Vagina (tissue), 2 donors: ENCODE measurements around the gene UCN. TPM values are rescaled to one million over a fixed set of nuclear protein-coding genes. Genes with fewer than 3 reads are reported as not detected.
"Not testable (repeated sequence)": the region's sequence is repeated elsewhere in the genome, so short reads cannot be mapped to it uniquely, and the experiment has no call there.

Source experiments
- DNase-seq, 2 donors: peaks; one replicate each; pipeline ENCODE4 v3.0.0-alpha.2; 2017; ENCODE audit errors: extremely low spot score in 2 of 2
- H3K27ac ChIP-seq: fragments of 200-600 bp; sonication (generic); one replicate; pipeline ENCODE4 v1.5.1; 2019
- H3K27me3 ChIP-seq: fragments of 200-600 bp; sonication (generic); one replicate; pipeline ENCODE4 v1.5.1; 2019
- H3K36me3 ChIP-seq, 2 donors: fragments of 200-600 bp; sonication (generic); one replicate each; pipeline ENCODE4 v1.5.1; 2017 to 2019
- H3K4me1 ChIP-seq: fragments of 200-600 bp; sonication (generic); one replicate; pipeline ENCODE4 v1.5.1; 2019
- H3K4me3 ChIP-seq, 2 donors: fragments of 200-600 bp; sonication (generic); 1 replicate in 1 of 2; 2 replicates in 1 of 2; pipeline ENCODE4 v1.5.1; 2016 to 2019
- H3K9me3 ChIP-seq: fragments of 200-600 bp; sonication (generic); one replicate; pipeline ENCODE4 v1.5.1; 2019
- POLR2A ChIP-seq, 2 donors: fragments of 450-650 bp; IDR thresholded peaks; one replicate each; pipeline ENCODE4 v1.6.1; 2017; ENCODE audit warnings: antibody characterized with exemption in 2 of 2, mild to moderate bottlenecking in 2 of 2, moderate library complexity in 2 of 2
- POLR2AphosphoS5 ChIP-seq, 2 donors: sonication (generic); formaldehyde crosslinking; IDR thresholded peaks; one replicate each; pipeline ENCODE4 v1.9.0; 2017; ENCODE audit warnings: antibody characterized with exemption in 2 of 2, mild to moderate bottlenecking in 2 of 2, low read depth in 1 of 2; ENCODE audit not compliant: insufficient read depth in 1 of 2
- intact Hi-C: fragments of 100-400 bp; cut with DNase I; formaldehyde crosslinking; loops from one replicate; pipeline ENCODE4 v1.15.1; 2023
- total RNA-seq: library from RNA; depleted of rRNA; stranded (reverse); fragments of >200 nt; gene quantifications from one replicate; pipeline ENCODE4 v1.2.3, GENCODE V29; 2016
- TF ChIP-seq, protein P1 (sequence below), 3 experiments: fragments of 450-650 bp in 2 of 3; fragments of 200-600 bp in 1 of 3; sonication (generic) in 1 of 3; IDR thresholded peaks; one replicate each; pipeline ENCODE4 v1.5.1; 2017 to 2019; ENCODE audit warnings: antibody characterized with exemption in 3 of 3, mild to moderate bottlenecking in 2 of 3, moderate library complexity in 2 of 3

Gene UCN
- total RNA-seq, 1 donor from 2014 or later = 3.2 TPM

GRCh38 chr2:27278010-27278409 lies 30.2 kb downstream of the UCN start:
- Histone ChIP-seq H3K27ac (no peak overlapping the region), H3K4me1 (no peaks in the 10 kb centered on the region), H3K4me3 (no peak overlapping the region), H3K9me3 (no peaks in the 10 kb centered on the region), H3K36me3 (no peaks in the 10 kb centered on the region), H3K27me3 (no peaks in the 10 kb centered on the region)
- no peak for DNase-seq
- intact Hi-C loops = no loop called here
- TF ChIP-seq, protein P1, sequence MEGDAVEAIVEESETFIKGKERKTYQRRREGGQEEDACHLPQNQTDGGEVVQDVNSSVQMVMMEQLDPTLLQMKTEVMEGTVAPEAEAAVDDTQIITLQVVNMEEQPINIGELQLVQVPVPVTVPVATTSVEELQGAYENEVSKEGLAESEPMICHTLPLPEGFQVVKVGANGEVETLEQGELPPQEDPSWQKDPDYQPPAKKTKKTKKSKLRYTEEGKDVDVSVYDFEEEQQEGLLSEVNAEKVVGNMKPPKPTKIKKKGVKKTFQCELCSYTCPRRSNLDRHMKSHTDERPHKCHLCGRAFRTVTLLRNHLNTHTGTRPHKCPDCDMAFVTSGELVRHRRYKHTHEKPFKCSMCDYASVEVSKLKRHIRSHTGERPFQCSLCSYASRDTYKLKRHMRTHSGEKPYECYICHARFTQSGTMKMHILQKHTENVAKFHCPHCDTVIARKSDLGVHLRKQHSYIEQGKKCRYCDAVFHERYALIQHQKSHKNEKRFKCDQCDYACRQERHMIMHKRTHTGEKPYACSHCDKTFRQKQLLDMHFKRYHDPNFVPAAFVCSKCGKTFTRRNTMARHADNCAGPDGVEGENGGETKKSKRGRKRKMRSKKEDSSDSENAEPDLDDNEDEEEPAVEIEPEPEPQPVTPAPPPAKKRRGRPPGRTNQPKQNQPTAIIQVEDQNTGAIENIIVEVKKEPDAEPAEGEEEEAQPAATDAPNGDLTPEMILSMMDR (IDR thresholded peaks at IDR 0.05) = no peak
- no peak for TF ChIP-seq POLR2A (IDR thresholded peaks at IDR 0.05)
- no peak for TF ChIP-seq POLR2AphosphoS5 (IDR thresholded peaks at IDR 0.05; ENCODE audit: insufficient read depth in 1 of 2, low read depth in 1 of 2)

DNA sequence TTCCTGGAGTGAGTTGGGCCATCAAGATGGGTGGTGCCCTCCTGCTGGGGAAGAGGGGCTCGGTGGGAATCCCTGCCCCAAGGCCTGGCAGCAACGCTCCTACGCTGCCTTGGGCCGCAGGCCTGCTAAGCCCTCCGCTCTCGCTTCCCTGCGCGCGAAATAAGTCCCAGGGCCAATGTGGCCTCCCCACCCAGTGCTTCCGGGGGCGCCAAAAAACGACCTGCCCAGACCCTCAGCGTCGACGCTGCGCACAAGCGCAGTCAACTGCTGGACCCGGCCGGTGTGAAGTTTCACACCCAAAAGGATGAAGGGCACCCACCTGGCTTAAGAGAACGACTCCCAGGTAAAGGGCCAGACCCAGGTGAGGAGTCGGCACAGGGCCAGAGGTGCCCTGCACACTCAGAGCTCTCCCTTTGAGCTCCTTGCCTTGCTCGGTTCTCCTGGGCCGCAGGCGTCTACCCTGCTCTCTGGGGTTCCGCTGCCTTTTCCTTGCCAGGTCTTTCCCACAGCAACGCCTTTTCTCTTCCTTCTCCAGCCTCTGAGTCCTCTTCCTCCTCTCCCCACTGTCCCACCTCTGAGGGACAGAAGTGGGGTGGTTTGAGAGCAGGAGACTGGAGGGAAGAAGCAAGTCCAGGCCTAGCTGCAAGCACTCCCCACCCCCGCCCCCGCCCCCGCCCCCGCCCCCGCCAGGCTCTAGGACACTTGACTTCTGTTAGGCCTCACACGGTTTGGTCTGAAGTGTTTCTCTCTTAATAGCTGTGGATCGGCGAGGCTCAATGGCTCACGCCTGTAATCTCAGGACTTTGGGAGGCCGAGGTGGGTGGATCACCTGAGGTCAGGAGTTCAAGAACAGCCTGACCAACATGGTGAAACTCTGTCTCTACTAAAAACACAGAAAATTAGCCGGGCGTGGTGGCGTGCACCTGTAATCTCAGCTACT lies 32.8 kb downstream of the UCN start, which contains the start of gene DNAJC5G:
TSS of gene DNAJC5G (plus strand) at position 223 of the 940 bp plus-strand sequence. CDS start 1,296 bp downstream, outside the sequence.
- intact Hi-C loops = loop anchor here (2.0 kb wide), 1 partner anchor 25 kb away; no protein-coding TSS in a partner anchor
- Histone ChIP-seq H3K4me1 (no peaks in the 10 kb centered on the region), H3K27ac (no peak within 1 kb of the TSS), H3K4me3 (no peak within 1 kb of the TSS), H3K9me3 (no peaks in the 10 kb centered on the region), H3K36me3 (no peaks in the 10 kb centered on the region), H3K27me3 (no peaks in the 10 kb centered on the region)
- no peak for DNase-seq
- TF ChIP-seq POLR2A (IDR thresholded peaks at IDR 0.05) (no peak), POLR2AphosphoS5 (IDR thresholded peaks at IDR 0.05; ENCODE audit: insufficient read depth in 1 of 2, low read depth in 1 of 2) (no peak)
- TF ChIP-seq, protein P1 (IDR thresholded peaks at IDR 0.05) = no peak

DNA sequence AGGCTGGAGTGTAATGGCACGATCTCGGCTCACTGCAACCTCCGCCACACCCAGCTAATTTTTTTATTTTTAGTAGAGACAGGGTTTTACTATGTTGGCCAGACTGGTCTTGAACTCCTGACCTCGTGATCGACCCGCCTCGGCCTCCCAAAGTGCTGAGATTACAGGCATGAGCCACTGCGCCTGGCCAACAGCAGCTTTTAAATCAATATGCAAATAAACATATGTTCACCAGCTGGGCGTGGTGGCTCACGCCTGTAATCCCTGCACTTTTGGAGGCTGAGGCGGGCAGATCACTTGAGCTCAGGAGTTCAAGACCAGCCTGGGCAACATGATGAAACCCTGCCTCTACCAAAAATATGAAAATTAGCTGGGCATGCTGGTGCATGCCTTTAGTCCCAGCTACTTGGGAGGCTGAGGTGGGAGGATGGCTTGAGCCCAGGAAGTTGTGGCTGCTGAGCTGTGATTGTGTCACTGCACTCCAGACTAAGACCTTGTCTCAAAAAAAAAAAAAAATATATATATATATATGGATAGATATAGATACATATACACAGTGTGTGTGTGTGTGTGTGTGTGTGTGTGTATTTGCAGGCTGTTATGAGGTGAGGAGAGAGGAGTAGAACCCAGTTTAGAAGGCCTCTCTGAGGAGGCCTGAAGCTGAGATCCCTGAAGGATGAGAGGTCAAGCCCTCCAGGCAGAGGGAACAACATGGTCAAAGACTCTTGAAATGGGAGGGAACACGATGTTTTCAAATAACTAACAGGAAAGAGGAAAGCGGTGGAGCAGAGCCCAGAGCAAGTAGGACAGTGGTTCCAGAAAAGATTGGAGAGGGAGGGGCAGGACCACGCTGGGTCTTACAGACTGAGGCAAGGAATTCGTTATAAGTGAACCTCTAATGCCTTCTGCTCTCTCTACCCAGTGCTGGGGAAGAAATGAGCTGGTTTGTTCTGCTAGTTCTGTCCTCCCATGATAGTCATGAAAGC lies 35.4 kb downstream of the UCN start:
- H3K9me3 ChIP-seq, H3K36me3 ChIP-seq, H3K27ac ChIP-seq, DNase-seq, H3K4me1 ChIP-seq, intact Hi-C loops, H3K4me3 ChIP-seq, H3K27me3 ChIP-seq: not testable (repeated sequence)

DNA sequence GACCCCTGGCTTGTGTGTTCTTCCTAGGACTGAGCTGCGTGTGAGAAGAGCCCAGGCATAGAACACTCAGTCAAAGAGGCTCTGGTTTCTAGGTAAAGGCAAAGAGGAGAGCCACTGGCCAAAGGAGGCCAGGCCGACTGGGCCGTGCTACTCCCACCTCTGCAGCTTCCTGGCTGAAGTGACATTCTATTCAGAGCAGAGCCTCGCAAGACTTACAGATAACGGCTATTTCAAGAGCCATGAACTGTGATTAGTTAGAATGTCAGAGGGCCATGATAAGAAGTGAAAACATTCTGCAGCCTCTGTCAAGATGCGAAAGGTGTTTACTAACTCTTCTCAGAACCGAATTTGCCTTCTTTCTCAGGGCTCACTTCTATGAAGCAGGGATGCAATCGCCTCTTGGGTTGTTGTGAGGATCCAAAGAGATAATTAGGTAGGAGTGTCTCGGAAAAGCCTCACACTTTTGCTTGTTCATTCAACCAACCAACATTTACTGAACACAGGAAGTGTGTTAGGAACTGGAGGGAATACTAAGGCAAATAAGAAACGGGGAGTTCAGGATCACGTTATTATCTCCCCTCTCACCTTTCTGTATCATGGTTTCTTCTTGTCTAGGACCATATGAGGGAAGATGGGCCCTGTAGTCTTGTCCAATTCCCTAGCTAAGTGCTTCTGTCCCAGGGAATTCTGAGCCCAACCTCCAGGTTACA lies 36.5 kb downstream of the UCN start:
- H3K27me3 ChIP-seq = no peaks in the 10 kb centered on the region
- TF ChIP-seq POLR2AphosphoS5 (IDR thresholded peaks at IDR 0.05; ENCODE audit: insufficient read depth in 1 of 2, low read depth in 1 of 2) (no peak), POLR2A (IDR thresholded peaks at IDR 0.05) (no peak)
- TF ChIP-seq, protein P1 (IDR thresholded peaks at IDR 0.05) = no peak
- intact Hi-C loops = no loop called here

DNA sequence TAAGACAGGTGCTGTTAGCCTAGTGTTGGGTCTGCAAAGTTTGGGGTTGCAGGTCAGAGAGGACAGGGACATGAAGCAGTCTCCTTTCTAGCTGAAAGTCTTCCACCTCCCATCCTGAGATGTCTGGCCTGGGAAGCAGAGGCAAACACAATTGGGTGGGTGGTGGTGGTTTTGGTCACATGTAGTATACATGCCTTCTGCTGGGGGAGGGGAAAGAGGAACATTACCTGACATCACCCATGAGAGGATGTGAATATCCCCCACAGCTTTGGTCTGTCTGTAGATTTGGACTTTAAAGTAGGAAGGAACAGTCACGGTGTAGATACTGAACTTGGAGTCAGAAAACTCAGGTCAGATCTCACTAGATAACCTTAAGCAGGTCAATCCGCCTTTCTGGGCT lies 37.6 kb downstream of the UCN start:
- Histone ChIP-seq H3K9me3 (no peaks in the 10 kb centered on the region), H3K4me3 (no peak overlapping the region), H3K4me1 (no peaks in the 10 kb centered on the region), H3K27ac (no peak overlapping the region), H3K27me3 (peaks cover 1% of the 10 kb centered on the region), H3K36me3 (no peaks in the 10 kb centered on the region)
- no peak for DNase-seq
- intact Hi-C loops = no loop called here
- no peak for TF ChIP-seq POLR2A (IDR thresholded peaks at IDR 0.05)

More for the DNA sequence above, 36.5 kb downstream of the UCN start:
- DNase-seq = no peak
- Histone ChIP-seq H3K4me1 (no peaks in the 10 kb centered on the region), H3K9me3 (no peaks in the 10 kb centered on the region), H3K4me3 (no peak overlapping the region), H3K36me3 (no peaks in the 10 kb centered on the region), H3K27ac (no peak overlapping the region)
